Endometrial microvascular endothelial cells (primary cell): ENCODE data around the gene CRB1. TPM values are rescaled to one million over a fixed set of nuclear protein-coding genes. Genes with fewer than 3 reads are reported as not detected.

Source experiments
- in situ Hi-C: cut with HindIII; loops from 2 replicates; pipeline ENCODE4 v1.10.0; 2017; ENCODE audit warnings: low sequenced_read_pairs, low pct_unique_long_range_greater_than_20kb; ENCODE audit errors: inconsistent ontology term
- total RNA-seq: library from RNA; depleted of rRNA; stranded (reverse); fragments of >200 nt; gene quantifications from one replicate; pipeline ENCODE4 v1.2.3, GENCODE V29; 2015; ENCODE audit errors: inconsistent ontology term

Gene CRB1
- total RNA-seq, 1 donor from 2014 or later: not detected

DNA sequence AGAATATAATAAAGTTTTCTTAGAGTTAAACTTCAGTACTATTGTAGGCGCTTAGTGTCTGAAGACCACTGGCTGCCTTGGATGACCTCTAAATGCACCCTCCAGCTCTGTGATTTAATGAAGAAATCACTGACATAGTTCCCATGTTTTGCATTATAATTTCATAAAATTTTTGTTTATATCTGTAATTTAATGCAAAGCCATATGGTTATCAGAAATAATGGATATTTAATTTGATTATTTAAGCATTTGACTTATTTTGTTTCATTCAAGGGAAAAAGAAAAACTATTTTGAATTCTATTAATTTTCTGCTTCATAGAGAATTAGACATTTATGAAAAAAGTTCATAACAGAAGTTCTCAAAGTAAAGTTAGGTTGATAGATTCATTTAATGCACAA, 18.6 kb downstream of the CRB1 start:
- in situ Hi-C loops: no loop called here

- in situ Hi-C loops: no loop called here
These were observed 19.8 kb downstream of the CRB1 start for GRCh38 chr1:197287863-197288262.

- in situ Hi-C loops: no loop called here
These were observed 34.7 kb downstream of the CRB1 start for GRCh38 chr1:197302775-197303174.

- in situ Hi-C loops: no loop called here
These were observed 35.4 kb downstream of the CRB1 start for GRCh38 chr1:197303463-197303862.

DNA sequence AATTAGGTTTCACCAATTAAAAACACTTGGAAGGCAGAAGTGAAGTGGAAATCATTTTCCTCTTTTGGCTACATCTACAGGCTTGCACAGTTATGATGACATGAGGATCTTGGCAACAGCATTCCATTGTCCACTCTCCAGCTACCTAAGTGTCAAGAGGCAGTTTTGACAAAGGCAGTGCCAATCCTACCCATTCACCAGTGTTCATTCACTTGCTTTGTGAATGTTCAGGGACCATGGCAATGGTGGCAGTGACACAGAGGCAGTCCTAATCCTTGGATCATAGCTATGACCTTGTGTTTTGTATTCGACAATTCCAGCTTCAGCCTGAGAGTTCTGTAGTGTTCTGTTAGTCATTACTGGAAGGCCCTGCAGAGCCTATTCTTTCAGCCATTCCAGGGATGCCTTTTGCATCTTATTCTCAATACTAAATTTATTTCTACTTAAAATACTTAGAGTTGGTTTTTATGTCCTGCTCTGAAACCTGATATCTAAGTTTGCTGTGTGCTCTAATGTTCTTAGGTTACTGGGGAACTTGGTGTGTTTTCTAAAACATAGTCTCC, 36.7 kb downstream of the CRB1 start:
- in situ Hi-C loops: no loop called here

- in situ Hi-C loops: no loop called here
These were observed 37.9 kb downstream of the CRB1 start for GRCh38 chr1:197305925-197306324.

- in situ Hi-C loops: no loop called here
These were observed 38.5 kb downstream of the CRB1 start for GRCh38 chr1:197306381-197307062.

DNA sequence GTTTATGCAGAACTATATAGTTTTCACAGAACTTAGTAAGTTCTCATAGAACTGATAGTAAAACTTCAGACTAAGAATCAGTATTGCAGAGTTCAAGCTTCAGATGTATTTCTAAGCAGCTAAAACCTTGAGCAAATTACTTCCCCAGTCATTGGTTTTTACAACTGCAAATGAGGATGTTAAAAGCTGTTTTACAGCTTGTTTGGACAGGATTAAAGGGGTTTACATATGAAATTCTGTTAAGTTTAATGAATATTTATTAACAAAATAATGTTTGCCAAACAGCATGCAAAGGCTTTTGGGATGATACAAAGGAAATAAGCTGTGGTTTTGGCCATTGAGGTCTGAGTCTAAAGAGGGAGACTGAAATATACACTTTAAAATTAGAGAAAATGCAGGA, 39.1 kb downstream of the CRB1 start:
- in situ Hi-C loops: no loop called here

DNA sequence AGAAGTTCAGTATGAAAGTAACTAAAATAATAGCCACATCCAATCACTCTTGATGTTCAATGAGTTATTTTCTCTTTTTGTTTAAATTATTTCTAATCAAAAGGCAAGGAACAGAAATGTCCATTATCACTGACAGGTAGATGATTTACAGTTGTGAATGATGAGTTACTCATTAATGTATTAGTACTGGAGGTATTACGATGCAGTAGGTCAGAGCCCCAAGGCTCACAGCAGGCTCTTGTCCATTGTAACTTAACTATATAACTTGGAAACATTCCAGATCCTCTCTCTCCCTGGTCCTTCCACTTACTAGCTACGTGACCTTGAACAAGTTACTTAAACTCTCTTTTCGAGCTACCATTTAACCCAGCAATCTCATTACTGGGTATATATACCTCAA, 39.5 kb downstream of the CRB1 start:
- in situ Hi-C loops: no loop called here

- in situ Hi-C loops: no loop called here
These were observed 43.0 kb downstream of the CRB1 start for GRCh38 chr1:197311081-197311480.

DNA sequence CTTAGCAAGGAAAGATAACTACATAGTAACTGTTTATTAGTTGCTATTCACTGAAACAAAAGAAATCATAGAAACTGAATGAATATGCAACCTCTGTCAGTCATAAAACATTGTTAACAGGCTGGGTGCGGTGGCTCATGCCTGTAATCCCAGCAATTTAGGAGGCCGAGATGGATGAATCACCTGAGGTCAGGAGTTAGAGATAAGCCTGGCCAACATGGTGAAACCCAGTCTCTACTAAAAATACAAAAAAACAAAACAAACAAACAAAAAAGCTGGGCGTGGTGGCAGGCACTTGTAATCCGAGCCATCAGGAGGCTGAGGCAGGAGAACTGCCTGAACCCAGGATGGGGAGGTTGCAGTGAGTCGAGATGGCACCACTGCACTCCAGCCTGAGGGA, 44.1 kb downstream of the CRB1 start:
- in situ Hi-C loops: no loop called here

DNA sequence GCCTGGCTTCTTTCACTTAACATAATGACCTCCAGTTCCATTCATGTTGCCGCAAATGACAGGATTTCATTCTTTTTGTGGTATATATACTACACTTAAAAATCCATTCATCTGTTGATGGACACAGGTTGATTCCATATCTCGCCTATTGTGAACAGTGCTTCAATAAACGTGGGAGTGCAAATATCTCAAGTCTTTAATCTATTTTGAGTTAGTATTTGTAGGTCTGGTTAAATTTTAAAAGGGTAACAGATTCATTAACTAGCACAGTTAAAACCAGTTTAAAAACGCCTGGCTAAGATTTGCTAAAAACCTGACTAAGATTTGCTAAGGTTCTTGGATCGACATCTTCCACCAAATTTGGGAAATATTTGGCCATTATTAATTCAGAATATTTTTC, 45.7 kb downstream of the CRB1 start:
- in situ Hi-C loops: no loop called here

- in situ Hi-C loops: no loop called here
These were observed 46.6 kb downstream of the CRB1 start for GRCh38 chr1:197314682-197315081.

GRCh38 chr1:197319631-197320030, 51.6 kb downstream of the CRB1 start:
- in situ Hi-C loops: no loop called here

DNA sequence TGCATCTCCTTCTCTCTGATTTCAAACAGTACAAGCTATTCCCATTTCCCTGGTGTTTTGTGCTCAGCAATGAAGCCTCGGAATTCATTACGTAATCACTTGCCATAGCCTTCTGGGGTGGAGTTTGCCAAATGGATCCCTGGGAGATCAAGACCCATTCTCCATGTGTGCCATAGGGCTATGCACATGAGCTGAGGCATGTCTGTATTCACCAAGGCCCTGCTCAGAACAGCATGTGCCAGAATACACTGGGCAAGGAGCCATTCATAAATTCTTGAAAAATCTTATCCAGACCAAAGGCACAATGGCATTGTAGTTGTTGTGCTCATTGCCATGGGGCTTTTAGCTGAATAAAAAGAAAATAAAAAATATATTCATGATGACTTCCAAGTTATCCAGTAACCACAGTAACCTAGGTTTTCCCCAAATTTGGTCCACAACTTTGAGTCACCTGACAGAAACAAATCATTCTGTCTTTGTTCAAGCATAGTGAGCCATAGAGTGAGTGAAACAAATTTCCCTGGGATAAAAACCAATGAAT, 53.0 kb downstream of the CRB1 start:
- in situ Hi-C loops: no loop called here

DNA sequence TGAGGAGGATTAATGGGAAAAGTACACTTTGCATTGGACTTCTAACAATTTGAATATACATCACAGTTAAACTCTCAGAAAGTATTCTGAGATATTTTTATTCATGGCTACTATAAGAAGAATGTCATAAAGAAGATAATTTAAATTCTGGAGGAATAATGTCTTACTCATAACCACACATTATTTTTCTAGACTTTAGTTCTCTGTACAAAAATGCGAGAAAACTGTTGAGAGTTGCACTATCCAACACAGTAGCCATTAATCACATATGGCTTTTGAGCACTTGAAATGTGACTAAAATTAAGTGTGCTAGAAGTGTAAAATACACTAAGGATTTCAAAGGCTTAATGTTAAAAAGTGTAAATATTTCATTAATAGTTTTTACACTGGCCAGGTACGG, 53.8 kb downstream of the CRB1 start:
- in situ Hi-C loops: no loop called here

DNA sequence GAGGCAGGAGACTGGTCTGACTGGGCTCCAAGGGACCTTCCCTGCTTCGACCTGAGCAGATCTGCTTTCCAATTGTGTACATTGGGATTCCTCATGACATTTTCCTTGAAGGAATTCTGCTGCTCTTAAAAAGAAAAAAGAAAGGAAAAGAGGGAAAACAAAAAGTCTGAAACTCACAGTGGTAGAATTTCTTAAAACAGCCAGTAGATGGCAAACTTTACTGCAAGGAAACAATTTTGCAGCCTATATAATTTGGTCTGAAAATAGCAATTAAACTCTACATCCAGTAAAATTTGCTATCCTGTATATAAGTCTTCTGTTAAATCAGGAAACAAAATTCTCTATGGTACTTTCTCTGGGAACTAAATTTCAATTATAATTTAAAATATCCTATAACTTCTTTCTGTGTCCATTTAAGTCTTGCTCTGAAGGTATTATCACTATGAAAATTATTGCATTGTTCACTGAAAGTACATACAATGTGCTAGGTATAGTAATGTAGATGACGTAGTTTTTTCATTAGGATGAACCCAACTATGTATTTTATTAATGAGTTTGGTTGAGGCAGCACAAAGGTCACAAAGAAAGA, 59.8 kb downstream of the CRB1 start:
- in situ Hi-C loops: no loop called here

DNA sequence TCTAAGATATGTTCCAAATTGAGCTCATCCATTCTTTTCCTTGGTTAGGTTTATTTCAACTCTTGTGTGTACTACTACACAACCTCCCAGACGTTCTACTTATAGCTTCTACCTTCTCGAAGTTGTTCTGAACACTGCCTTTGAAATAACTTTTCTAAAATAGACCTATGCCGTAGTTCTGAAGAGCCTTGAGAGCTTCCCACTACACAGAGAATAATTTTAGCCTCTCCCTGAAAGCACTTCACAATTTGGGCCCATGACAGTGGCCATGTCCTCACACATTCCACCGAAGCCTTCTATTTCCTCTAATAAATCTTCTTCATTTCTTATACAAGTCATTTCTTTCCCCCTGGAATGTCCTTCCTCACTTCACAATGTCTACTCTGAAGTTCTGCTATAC, 62.2 kb downstream of the CRB1 start:
- in situ Hi-C loops: no loop called here

DNA sequence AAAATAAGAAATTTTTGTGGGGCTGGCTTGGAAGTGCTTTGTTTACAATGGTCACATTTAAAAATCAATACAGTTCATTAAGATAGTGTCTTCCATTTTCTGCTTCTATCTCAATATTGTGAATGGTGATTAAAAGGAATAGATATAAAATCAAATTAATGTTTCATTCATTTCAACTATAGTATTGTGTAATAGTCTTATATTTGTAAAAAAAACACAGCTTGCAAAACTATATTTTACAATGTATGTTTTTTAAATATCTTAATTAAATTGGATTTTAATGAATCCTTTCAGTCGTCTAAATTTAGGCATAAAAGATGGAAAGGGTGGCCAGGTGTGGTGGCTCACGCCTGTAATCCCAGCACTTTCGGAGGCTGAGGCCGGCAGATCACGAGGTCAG, 63.5 kb downstream of the CRB1 start:
- in situ Hi-C loops: no loop called here

DNA sequence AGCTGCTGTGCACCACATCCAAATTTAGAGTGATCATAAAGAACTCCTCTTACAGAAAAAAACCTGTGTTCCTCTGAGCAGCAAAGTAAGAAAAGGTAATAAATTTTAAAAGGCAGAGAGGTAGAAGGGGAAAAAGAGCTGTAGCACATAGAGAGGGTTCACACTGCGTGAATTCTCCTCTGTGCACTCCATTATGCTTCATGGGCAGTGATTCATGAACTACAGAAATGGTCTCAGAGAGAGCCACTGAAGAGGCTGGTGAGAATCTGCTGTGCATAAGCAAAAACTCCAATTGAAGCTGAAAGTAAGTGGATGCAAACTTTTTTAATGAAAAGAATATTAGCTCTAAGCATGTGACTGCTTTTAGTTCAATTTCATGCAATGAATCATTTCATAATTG, 65.0 kb downstream of the CRB1 start:
- in situ Hi-C loops: no loop called here
